ENCODE data around the gene SMYD3. TPM values are rescaled to one million over a fixed set of nuclear protein-coding genes. Genes with fewer than 3 reads are reported as not detected.
"Not testable (repeated sequence)": the region's sequence is repeated elsewhere in the genome, so short reads cannot be mapped to it uniquely, and the experiment has no call there.

Gene SMYD3
- total and polyA plus RNA-seq, 2 of the 13 experiments (the other 11 are each of a cell fraction or from before 2014, with no cell fraction given): 27.7 to 35.8 TPM

GRCh38 chr1:245740336-245740735 is 766.7 kb downstream of the SMYD3 start:
- FAIRE-seq; CTCF ChIA-PET (ENCODE audit: low intra/inter-chr PET ratio, low total read pairs); DNase-seq (ENCODE audit: low spot score): not testable (repeated sequence)

DNA sequence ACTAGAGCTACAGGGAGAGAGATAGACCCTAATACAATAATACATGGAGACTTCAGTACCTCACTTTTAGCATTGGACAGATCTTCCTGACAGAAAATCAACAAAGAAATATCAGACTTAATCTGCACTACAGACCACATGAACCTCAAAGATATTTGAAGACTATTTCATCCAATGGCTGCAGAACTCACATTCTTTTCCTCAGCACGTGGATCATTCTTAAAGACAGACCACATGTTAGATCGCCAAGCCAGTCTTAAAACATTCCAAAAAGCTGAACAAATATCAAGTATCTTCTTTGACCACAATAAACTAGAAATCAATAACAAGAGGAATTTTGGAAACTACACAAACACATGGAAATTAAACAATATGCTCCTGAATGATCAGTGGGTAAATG is 776.3 kb downstream of the SMYD3 start:
- intact Hi-C loops (cut with micrococcal nuclease; ENCODE audit: unreplicated experiment) (no loop called here), in situ Hi-C loops (cut with HindIII; ENCODE audit: extremely low pct_ligation_motif_present, low pct_unique_long_range_greater_than_20kb) (no loop called here)
- Histone ChIP-seq H3K79me2 (ENCODE audit: insufficient read depth, low read length) (no peaks in the 10 kb centered on the region), H3K4me3 (replicated peaks in 1 of 3; ENCODE audit: insufficient read depth in 1 of 3, low read depth in 2 of 3, low read length in 3 of 3) (no peak overlapping the region), H2AFZ (ENCODE audit: low read length) (no peak overlapping the region), H3K27ac (ENCODE audit: extremely low read length, insufficient read depth, low read length) (no peak overlapping the region), H3K4me2 (ENCODE audit: low read depth, low read length) (no peak overlapping the region), H4K20me1 (ENCODE audit: insufficient read depth, low read length) (no peaks in the 10 kb centered on the region), H3K27me3 (ENCODE audit: control insufficient read depth in 1 of 2, insufficient read depth in 2 of 2, low read length in 2 of 2) (no peaks in the 10 kb centered on the region), H3K36me3 (replicated peaks in 1 of 2; ENCODE audit: control insufficient read depth in 1 of 2, insufficient read depth in 2 of 2, low read length in 2 of 2) (no peaks in the 10 kb centered on the region), H3K4me1 (ENCODE audit: insufficient read depth, low read length) (peaks cover 1% of the 10 kb centered on the region; the same call in 1 of the 2 replicates), H3K9ac (ENCODE audit: insufficient read depth, low read depth, low read length) (no peak overlapping the region), H3K9me3 (ENCODE audit: low read length) (no peaks in the 10 kb centered on the region)
- DNase-seq (ENCODE audit: low spot score) (no peak), FAIRE-seq (no peak), ATAC-seq (no peak)
- 22% methylated on average over 2 of the region's 2 CpGs for WGBS (ENCODE audit: low lambda C conversion rate)
- BruUV-seq (replicated peaks): no TSS peak
- ChIA-PET CTCF (ENCODE audit: low intra/inter-chr PET ratio, low total read pairs) (no interaction called here), POLR2A (no interaction called here)
- TF ChIP-seq LCORL (IDR thresholded peaks at IDR 0.05): no peak
- TF ChIP-seq LCORL (CRISPR knock-in tag; IDR thresholded peaks at IDR 0.05): no peak
- TF ChIP-seq, protein P1, sequence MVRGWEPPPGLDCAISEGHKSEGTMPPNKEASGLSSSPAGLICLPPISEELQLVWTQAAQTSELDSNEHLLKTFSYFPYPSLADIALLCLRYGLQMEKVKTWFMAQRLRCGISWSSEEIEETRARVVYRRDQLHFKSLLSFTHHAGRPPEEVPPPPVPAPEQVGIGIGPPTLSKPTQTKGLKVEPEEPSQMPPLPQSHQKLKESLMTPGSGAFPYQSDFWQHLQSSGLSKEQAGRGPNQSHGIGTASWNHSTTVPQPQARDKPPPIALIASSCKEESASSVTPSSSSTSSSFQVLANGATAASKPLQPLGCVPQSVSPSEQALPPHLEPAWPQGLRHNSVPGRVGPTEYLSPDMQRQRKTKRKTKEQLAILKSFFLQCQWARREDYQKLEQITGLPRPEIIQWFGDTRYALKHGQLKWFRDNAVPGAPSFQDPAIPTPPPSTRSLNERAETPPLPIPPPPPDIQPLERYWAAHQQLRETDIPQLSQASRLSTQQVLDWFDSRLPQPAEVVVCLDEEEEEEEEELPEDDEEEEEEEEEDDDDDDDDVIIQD (CRISPR knock-in tag; IDR thresholded peaks at IDR 0.05; ENCODE audit: low read depth): no peak
- TF ChIP-seq, protein P2, sequence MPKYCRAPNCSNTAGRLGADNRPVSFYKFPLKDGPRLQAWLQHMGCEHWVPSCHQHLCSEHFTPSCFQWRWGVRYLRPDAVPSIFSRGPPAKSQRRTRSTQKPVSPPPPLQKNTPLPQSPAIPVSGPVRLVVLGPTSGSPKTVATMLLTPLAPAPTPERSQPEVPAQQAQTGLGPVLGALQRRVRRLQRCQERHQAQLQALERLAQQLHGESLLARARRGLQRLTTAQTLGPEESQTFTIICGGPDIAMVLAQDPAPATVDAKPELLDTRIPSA (CRISPR knock-in tag; IDR thresholded peaks at IDR 0.05; ENCODE audit: borderline replicate concordance): no peak
- no peak for TF ChIP-seq NFYC (CRISPR knock-in tag; IDR thresholded peaks at IDR 0.05)

More at GRCh38 chr1:245740336-245740735, 766.7 kb downstream of the SMYD3 start:
- H3K4me1 ChIP-seq (ENCODE audit: insufficient read depth, low read length); POLR2A ChIA-PET; H3K27me3 ChIP-seq (ENCODE audit: control insufficient read depth in 1 of 2, insufficient read depth in 2 of 2, low read length in 2 of 2); H3K36me3 ChIP-seq (replicated peaks in 1 of 2; ENCODE audit: control insufficient read depth in 1 of 2, insufficient read depth in 2 of 2, low read length in 2 of 2); H3K79me2 ChIP-seq (ENCODE audit: insufficient read depth, low read length); H3K4me2 ChIP-seq (ENCODE audit: low read depth, low read length); H3K9me3 ChIP-seq (ENCODE audit: low read length); H4K20me1 ChIP-seq (ENCODE audit: insufficient read depth, low read length); in situ Hi-C loops (cut with HindIII; ENCODE audit: extremely low pct_ligation_motif_present, low pct_unique_long_range_greater_than_20kb); H2AFZ ChIP-seq (ENCODE audit: low read length); H3K4me3 ChIP-seq (replicated peaks in 1 of 3; ENCODE audit: insufficient read depth in 1 of 3, low read depth in 2 of 3, low read length in 3 of 3); H3K9ac ChIP-seq (ENCODE audit: insufficient read depth, low read depth, low read length); ATAC-seq; intact Hi-C loops (cut with micrococcal nuclease; ENCODE audit: unreplicated experiment); H3K27ac ChIP-seq (ENCODE audit: extremely low read length, insufficient read depth, low read length); BruUV-seq (replicated peaks): not testable (repeated sequence)
- WGBS (ENCODE audit: low lambda C conversion rate): 96% methylated on average over 1 of the region's 1 CpG

- H3K27me3 ChIP-seq (ENCODE audit: control insufficient read depth in 1 of 2, insufficient read depth in 2 of 2, low read length in 2 of 2); in situ Hi-C loops (cut with HindIII; ENCODE audit: extremely low pct_ligation_motif_present, low pct_unique_long_range_greater_than_20kb); H3K4me2 ChIP-seq (ENCODE audit: low read depth, low read length); BruUV-seq (replicated peaks); H3K4me1 ChIP-seq (ENCODE audit: insufficient read depth, low read length); H4K20me1 ChIP-seq (ENCODE audit: insufficient read depth, low read length); POLR2A ChIA-PET; FAIRE-seq; CTCF ChIA-PET (ENCODE audit: low intra/inter-chr PET ratio, low total read pairs); H3K4me3 ChIP-seq (replicated peaks in 1 of 3; ENCODE audit: insufficient read depth in 1 of 3, low read depth in 2 of 3, low read length in 3 of 3); intact Hi-C loops (cut with micrococcal nuclease; ENCODE audit: unreplicated experiment); H3K36me3 ChIP-seq (replicated peaks in 1 of 2; ENCODE audit: control insufficient read depth in 1 of 2, insufficient read depth in 2 of 2, low read length in 2 of 2); H3K79me2 ChIP-seq (ENCODE audit: insufficient read depth, low read length); ATAC-seq; DNase-seq (ENCODE audit: low spot score); H2AFZ ChIP-seq (ENCODE audit: low read length); H3K9ac ChIP-seq (ENCODE audit: insufficient read depth, low read depth, low read length); H3K27ac ChIP-seq (ENCODE audit: extremely low read length, insufficient read depth, low read length); H3K9me3 ChIP-seq (ENCODE audit: low read length): not testable (repeated sequence)
- WGBS (ENCODE audit: low lambda C conversion rate): 58% methylated on average over 3 of the region's 3 CpGs
Observed at GRCh38 chr1:245728035-245728434, 779.0 kb downstream of the SMYD3 start.
